ENCODE data around the gene FHOD3. TPM values are rescaled to one million over a fixed set of nuclear protein-coding genes. Genes with fewer than 3 reads are reported as not detected.
"Not testable (repeated sequence)": the region's sequence is repeated elsewhere in the genome, so short reads cannot be mapped to it uniquely, and the experiment has no call there.

The FHOD3 gene
- total RNA-seq, 1 donor from 2014 or later: 5.6 TPM

- DNase-seq (ENCODE audit: extremely low read depth, low read depth, low spot score): no peak
These were observed 464.6 kb downstream of the FHOD3 start for GRCh38 chr18:36762074-36762473.

- DNase-seq (ENCODE audit: extremely low read depth, low read depth, low spot score): not testable (repeated sequence)
These were observed 465.5 kb downstream of the FHOD3 start for GRCh38 chr18:36762965-36763364.

GRCh38 chr18:36766836-36767235 lies 469.3 kb downstream of the FHOD3 start:
- no peak for DNase-seq (ENCODE audit: extremely low read depth, low read depth, low spot score)

GRCh38 chr18:36769172-36769571 lies 471.7 kb downstream of the FHOD3 start:
- no peak for DNase-seq (ENCODE audit: extremely low read depth, low read depth, low spot score)

- DNase-seq (ENCODE audit: extremely low read depth, low read depth, low spot score): no peak
These were observed 472.2 kb downstream of the FHOD3 start for GRCh38 chr18:36769611-36770314.

GRCh38 chr18:36770315-36770946 lies 472.9 kb downstream of the FHOD3 start:
- no peak for DNase-seq (ENCODE audit: extremely low read depth, low read depth, low spot score)

GRCh38 chr18:36771245-36771644 lies 473.7 kb downstream of the FHOD3 start:
- no peak for DNase-seq (ENCODE audit: extremely low read depth, low read depth, low spot score)

GRCh38 chr18:36772241-36772723 lies 474.8 kb downstream of the FHOD3 start:
- DNase-seq (ENCODE audit: extremely low read depth, low read depth, low spot score): no peak

- DNase-seq (ENCODE audit: extremely low read depth, low read depth, low spot score): no peak
These were observed 477.9 kb downstream of the FHOD3 start for GRCh38 chr18:36775396-36775795.

- no peak for DNase-seq (ENCODE audit: extremely low read depth, low read depth, low spot score)
These were observed 479.1 kb downstream of the FHOD3 start for GRCh38 chr18:36776650-36777049.

- no peak for DNase-seq (ENCODE audit: extremely low read depth, low read depth, low spot score)
These were observed 480.1 kb downstream of the FHOD3 start for GRCh38 chr18:36777566-36777965.

- no peak for DNase-seq (ENCODE audit: extremely low read depth, low read depth, low spot score)
These were observed 483.2 kb downstream of the FHOD3 start for GRCh38 chr18:36780748-36781147.

GRCh38 chr18:36782710-36783109 lies 485.2 kb downstream of the FHOD3 start:
- DNase-seq (ENCODE audit: extremely low read depth, low read depth, low spot score): no peak

GRCh38 chr18:36783792-36784191 lies 486.3 kb downstream of the FHOD3 start:
- DNase-seq (ENCODE audit: extremely low read depth, low read depth, low spot score): no peak

GRCh38 chr18:36786686-36787085 lies 489.2 kb downstream of the FHOD3 start:
- DNase-seq (ENCODE audit: extremely low read depth, low read depth, low spot score): no peak

- DNase-seq (ENCODE audit: extremely low read depth, low read depth, low spot score): no peak
These were observed 495.2 kb downstream of the FHOD3 start for GRCh38 chr18:36792634-36793283.

GRCh38 chr18:36798738-36799473 lies 501.4 kb downstream of the FHOD3 start:
- DNase-seq (ENCODE audit: extremely low read depth, low read depth, low spot score): no peak

- DNase-seq (ENCODE audit: extremely low read depth, low read depth, low spot score): no peak
These were observed 507.6 kb downstream of the FHOD3 start for GRCh38 chr18:36805105-36805504.

- DNase-seq (ENCODE audit: extremely low read depth, low read depth, low spot score): no peak
These were observed 511.2 kb downstream of the FHOD3 start for GRCh38 chr18:36808681-36809080.

GRCh38 chr18:36809590-36810381 lies 512.3 kb downstream of the FHOD3 start:
- DNase-seq (ENCODE audit: extremely low read depth, low read depth, low spot score): no peak
